Uterus (tissue), 2 donors: ENCODE data around the gene ZNF714.

ENCODE experiments used
- POLR2A ChIP-seq, 2 donors: fragments of 450-650 bp; IDR thresholded peaks; one replicate each; pipeline ENCODE4 v1.6.1; 2016; ENCODE audit warnings: antibody characterized with exemption in 2 of 2, mild to moderate bottlenecking in 1 of 2, moderate library complexity in 1 of 2
- TF ChIP-seq, protein P1 (sequence below), 4 experiments: fragments of 200-600 bp in 2 of 4; fragments of 450-650 bp in 2 of 4; sonication (generic) in 2 of 4; IDR thresholded peaks; one replicate each; pipeline ENCODE4 v1.5.1; 2016 to 2019; ENCODE audit warnings: antibody characterized with exemption in 4 of 4, mild to moderate bottlenecking in 2 of 4, moderate library complexity in 1 of 4

DNA sequence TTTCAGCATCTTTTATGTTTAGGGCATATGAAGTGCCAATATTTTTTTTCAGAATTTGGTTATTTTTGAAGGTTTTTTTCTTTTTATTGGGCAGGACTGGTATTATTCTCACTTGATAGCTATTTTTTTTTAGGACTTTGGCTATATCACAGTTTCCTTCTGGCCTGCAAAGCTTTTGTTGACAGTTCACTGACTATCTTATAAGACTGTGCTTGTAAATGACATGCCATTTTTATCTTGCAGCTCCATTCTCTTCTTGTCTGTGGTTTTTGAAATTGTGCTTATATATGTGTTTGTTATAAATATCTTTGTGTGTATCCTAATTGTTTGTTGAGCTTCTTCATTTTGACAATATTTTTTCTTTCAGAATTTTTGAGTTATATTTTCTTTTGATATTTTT is 33.4 kb downstream of the ZNF714 start:
- TF ChIP-seq, protein P1, sequence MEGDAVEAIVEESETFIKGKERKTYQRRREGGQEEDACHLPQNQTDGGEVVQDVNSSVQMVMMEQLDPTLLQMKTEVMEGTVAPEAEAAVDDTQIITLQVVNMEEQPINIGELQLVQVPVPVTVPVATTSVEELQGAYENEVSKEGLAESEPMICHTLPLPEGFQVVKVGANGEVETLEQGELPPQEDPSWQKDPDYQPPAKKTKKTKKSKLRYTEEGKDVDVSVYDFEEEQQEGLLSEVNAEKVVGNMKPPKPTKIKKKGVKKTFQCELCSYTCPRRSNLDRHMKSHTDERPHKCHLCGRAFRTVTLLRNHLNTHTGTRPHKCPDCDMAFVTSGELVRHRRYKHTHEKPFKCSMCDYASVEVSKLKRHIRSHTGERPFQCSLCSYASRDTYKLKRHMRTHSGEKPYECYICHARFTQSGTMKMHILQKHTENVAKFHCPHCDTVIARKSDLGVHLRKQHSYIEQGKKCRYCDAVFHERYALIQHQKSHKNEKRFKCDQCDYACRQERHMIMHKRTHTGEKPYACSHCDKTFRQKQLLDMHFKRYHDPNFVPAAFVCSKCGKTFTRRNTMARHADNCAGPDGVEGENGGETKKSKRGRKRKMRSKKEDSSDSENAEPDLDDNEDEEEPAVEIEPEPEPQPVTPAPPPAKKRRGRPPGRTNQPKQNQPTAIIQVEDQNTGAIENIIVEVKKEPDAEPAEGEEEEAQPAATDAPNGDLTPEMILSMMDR (IDR thresholded peaks at IDR 0.05) = no peak
- no peak for TF ChIP-seq POLR2A (IDR thresholded peaks at IDR 0.05)
